ENCODE data around the gene EGFL8.
"Not testable (repeated sequence)": the region's sequence is repeated elsewhere in the genome, so short reads cannot be mapped to it uniquely, and the experiment has no call there.

EGFL8 gene

DNA sequence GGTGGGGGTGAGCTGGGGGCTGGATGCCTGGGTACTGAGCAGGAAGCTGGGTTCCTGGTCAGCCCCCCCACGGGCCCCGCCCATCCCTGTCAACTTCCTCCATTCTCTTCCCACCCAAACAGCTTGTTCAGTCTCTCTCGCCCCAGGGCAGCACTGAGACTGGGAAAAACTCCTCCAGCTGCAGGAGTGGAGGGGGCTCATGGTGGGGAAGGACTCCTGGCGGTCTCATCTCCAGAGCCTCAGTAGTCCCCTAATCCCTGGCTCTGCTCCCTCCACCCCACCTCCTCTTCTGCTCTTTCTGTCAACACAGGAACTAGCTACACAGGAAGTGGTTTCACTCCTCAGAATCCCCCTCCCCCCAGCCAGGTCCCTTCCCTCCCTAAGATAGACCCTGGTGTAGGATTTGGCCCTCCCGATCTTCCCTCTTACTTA is 28.2 kb downstream of the EGFL8 start, which contains the start of gene GPSM3:
GPSM3 (minus strand) TSS at position 36 of the 432 bp plus-strand sequence. CDS start 130 bp downstream, outside the sequence.
- TF ChIP-seq, protein P1, sequence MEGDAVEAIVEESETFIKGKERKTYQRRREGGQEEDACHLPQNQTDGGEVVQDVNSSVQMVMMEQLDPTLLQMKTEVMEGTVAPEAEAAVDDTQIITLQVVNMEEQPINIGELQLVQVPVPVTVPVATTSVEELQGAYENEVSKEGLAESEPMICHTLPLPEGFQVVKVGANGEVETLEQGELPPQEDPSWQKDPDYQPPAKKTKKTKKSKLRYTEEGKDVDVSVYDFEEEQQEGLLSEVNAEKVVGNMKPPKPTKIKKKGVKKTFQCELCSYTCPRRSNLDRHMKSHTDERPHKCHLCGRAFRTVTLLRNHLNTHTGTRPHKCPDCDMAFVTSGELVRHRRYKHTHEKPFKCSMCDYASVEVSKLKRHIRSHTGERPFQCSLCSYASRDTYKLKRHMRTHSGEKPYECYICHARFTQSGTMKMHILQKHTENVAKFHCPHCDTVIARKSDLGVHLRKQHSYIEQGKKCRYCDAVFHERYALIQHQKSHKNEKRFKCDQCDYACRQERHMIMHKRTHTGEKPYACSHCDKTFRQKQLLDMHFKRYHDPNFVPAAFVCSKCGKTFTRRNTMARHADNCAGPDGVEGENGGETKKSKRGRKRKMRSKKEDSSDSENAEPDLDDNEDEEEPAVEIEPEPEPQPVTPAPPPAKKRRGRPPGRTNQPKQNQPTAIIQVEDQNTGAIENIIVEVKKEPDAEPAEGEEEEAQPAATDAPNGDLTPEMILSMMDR (IDR thresholded peaks at IDR 0.05; ENCODE audit: extremely low read depth, missing control alignments): no peak
- DNase-seq (ENCODE audit: low spot score): peak; percentile 44

DNA sequence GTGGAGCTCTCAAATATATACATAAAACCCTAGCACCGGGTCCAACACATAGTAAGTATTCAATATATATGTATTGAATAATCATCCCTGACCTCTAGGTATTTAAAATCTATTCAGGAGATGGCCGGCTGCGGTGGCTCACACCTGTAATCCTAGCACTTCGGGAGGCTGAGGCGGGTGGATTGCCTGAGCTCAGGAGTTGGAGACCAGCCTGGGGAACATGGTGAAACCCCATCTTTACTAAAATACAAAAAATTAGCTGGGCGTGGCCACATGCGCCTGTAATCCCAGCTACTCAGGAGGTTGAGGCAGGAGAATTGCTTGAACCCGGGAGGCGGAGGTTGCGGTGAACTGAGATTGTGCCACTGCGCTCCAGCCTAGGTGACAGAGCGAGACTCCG is 28.7 kb downstream of the EGFL8 start:
- not testable (repeated sequence) for DNase-seq (ENCODE audit: low spot score)

DNA sequence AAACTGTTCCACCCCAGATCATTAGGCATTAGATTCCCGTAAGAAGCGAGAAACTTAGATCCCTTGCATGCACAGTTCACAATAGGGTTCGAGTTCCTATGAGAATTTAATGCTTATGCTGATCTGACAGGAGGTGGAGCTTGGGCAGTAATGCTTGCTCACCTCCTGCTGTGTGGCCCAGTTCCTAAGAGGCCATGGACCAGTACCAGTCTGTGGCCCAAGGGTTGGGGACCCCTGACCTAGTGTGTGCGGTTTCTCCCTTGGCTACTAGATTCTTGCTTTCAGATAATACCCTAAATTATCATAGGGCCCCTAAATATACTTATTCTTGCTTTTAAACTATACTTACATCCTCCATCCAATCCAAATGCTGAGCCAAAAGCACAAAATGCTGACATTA is 30.0 kb downstream of the EGFL8 start:
- TF ChIP-seq, protein P1 (IDR thresholded peaks at IDR 0.05; ENCODE audit: extremely low read depth, missing control alignments): no peak
- DNase-seq (ENCODE audit: low spot score): no peak

DNA sequence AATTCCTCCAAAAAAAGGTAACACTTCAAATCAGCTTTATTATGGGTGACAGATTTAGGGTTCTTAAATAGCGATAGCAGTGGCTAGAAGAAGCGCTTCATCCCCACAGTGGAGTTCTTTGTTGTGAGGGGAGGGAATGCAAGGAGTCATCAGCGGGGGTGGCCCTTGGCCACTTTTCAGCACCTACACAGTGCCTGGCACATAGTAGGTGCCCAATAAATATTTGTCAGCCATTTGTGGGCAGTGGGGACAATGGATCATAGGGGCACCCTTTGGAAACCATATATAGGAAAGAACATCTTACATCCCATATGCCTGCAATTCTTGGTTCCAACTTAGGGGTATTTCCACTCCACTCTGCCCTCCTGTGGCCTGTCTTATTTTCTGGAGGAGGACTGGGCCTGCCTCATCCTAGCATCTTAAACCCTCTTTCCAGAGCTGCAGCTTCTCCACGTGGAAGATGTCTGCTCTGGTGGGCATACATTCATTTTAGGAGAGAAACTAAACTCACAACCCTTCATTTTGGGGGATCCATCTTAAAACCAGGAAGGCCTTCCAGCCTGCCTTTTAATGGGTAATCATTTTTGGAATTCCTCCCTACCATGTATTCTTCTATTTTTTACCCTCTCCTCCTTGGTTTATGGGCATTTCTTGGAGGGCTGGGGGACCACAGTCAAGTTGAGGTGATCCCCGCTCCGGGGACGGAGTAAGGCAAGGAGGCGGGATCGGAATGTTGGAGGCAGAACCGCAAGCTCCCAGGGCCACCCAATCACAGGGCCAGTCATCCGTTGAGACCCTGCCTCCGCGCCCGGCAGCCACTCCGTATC is 30.6 kb downstream of the EGFL8 start:
- no peak for DNase-seq (ENCODE audit: low spot score)
- TF ChIP-seq, protein P1 (IDR thresholded peaks at IDR 0.05; ENCODE audit: extremely low read depth, missing control alignments): peak; percentile 21

DNA sequence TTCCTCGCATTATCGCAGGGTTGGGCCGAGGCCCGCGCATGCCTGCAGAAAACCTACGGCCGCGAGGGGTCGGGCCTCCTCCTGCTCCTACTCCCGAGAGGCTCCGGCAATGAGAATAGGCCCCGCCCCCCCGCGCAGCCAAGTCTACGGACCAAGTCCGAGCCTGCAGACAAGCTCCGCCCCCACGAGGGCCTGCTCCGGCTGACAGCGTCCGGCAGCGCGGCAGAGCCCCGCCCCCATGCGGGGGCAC is 31.2 kb downstream of the EGFL8 start:
- TF ChIP-seq, protein P1 (IDR thresholded peaks at IDR 0.05; ENCODE audit: extremely low read depth, missing control alignments): no peak
- DNase-seq (ENCODE audit: low spot score): no peak

DNA sequence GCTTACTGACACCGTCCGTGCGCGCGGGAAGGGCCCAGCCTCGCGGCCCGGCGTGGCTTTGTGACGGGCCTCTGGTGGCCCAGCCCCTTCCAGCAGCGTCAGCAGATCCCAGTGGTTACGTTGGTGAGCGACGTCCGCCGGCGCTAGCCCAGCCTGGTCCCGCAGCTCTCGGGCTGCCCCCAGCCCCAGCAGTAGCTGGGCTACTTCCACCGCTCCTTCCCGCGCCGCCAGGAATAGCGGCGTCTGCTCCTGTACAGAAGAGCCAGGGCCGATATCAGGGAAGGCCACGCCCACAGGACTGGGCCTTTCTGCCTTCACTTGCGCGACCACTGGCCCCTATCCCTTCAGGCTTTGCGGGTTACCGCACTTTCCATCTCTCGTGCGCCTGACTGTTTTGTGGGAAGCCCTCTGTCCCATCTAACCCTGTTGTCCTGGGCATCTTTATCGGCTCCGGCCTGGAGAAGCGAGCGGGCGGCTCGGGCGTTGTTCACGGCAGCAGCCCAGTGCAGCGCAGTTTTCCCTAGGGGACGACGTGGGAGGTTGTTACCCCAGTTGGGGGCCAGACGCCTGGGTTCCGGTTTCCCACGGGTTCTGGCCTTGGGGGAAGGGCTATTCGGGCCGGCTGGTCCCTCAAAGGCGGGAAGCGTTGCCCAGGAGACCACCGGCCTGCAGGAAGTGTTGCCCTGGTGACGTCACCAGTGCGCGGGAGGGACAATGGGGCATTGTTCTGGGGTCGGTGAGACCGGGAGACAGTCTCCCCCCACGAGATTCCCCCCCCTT is 31.7 kb downstream of the EGFL8 start:
- DNase-seq (ENCODE audit: low spot score): peak; percentile 96
- TF ChIP-seq, protein P1 (IDR thresholded peaks at IDR 0.05; ENCODE audit: extremely low read depth, missing control alignments): no peak

DNA sequence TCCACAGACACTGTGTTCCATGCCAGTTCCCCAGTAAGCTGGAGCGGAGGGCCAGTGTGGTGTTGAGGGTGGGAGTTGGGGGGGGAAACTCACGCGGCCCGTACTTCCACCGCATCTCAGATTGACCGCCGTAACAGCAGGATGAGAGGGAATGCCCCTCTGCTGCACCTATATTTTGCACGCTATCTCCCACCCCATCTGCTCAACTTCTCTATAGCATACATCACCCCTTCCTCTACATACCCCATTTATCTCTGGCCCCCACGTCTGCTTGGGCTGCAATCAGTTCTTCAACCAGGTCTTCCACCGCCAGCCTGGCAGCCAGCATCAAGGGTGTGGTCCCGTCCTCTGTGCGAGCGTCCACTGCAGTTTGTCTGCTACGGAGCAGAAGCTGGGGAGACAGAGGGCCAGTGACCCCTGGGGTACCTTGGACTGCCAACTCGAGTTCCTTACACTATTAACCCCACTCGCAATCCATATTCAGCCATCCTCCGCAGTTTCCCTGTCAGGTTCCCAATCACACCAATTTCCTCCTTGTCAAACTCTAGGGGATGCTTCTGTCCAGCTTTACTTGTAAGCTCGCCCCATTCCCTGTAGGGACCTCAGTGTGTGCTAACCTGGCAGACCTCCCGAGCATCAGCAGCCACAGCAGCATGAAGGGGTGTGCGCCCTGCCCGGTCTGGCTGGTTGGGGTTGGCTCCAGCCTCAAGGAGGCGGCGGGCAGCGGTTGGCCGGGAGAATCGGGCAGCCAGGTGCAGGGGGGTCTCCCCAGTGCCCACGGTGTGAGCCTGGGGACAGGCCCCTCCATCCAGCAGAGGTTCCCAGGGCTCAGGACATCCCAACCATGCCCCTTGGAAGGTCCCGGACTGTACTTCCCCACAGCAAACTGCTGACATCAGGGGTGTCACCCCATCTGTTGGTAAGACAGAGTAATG is 32.6 kb downstream of the EGFL8 start:
- TF ChIP-seq, protein P1 (IDR thresholded peaks at IDR 0.05; ENCODE audit: extremely low read depth, missing control alignments): no peak
- DNase-seq (ENCODE audit: low spot score): peak; percentile 49

Data from GM20000 (cell line).